GM12875 (cell line): Measurements from ENCODE around the gene SEMA4D.
A peak's percentile ranks its signal among the peaks of the same experiment; 100 is the strongest.

ENCODE experiments used
- H3K4me3 ChIP-seq: one replicate; pipeline ENCODE4 v1.5.1; 2011; ENCODE audit warnings: low read depth, low read length, control low read depth
- CTCF ChIP-seq: IDR thresholded peaks from 2 replicates; pipeline ENCODE4 v1.5.1; 2011; ENCODE audit warnings: low read depth, mild to moderate bottlenecking, control low read depth, inconsistent platforms, low read length, moderate library complexity, borderline replicate concordance; ENCODE audit not compliant: insufficient read depth

Gene SEMA4D

GRCh38 chr9:89505048-89505447, 7.1 kb upstream of the SEMA4D start:
- H3K4me3 ChIP-seq = no peak overlapping the region
- TF ChIP-seq CTCF = no peak

GRCh38 chr9:89502671-89503070, 4.8 kb upstream of the SEMA4D start:
- TF ChIP-seq CTCF = no peak
- H3K4me3 ChIP-seq = no peak overlapping the region

GRCh38 chr9:89502038-89502601, 4.2 kb upstream of the SEMA4D start:
- H3K4me3 ChIP-seq = no peak overlapping the region
- TF ChIP-seq CTCF = no peak

- H3K4me3 ChIP-seq = no peak overlapping the region
- no peak for TF ChIP-seq CTCF
Observed at GRCh38 chr9:89501311-89501898, 3.5 kb upstream of the SEMA4D start.

GRCh38 chr9:89500008-89500407, 2.1 kb upstream of the SEMA4D start:
- H3K4me3 ChIP-seq = no peak overlapping the region
- TF ChIP-seq CTCF = no peak

- H3K4me3 ChIP-seq = peak overlapping the region; percentile 16
- TF ChIP-seq CTCF = no peak
Observed at GRCh38 chr9:89498852-89499480, 1.1 kb upstream of the SEMA4D start.
